IMR-90 (cell line): ENCODE data around the gene NFRKB.
"Not testable (repeated sequence)": the region's sequence is repeated elsewhere in the genome, so short reads cannot be mapped to it uniquely, and the experiment has no call there.

Experiments
- CHD1 ChIP-seq: IDR thresholded peaks from 2 replicates; pipeline ENCODE4 v1.6.1; 2012; ENCODE audit warnings: low read depth, low read length, improper control_type of control experiment
- FOS ChIP-seq: fragments of 150-350 bp; IDR thresholded peaks from 2 replicates; pipeline ENCODE4 v1.6.1; 2016; ENCODE audit warnings: low read depth, low read length
- MAFK ChIP-seq: IDR thresholded peaks from 2 replicates; pipeline ENCODE4 v1.6.1; 2012; ENCODE audit warnings: low read depth, low read length, improper control_type of control experiment
- NFE2L2 ChIP-seq: fragments of 150-350 bp; IDR thresholded peaks from 2 replicates; pipeline ENCODE4 v1.6.1; 2016; ENCODE audit warnings: low read depth, mild to moderate bottlenecking, low read length
- POLR2A ChIP-seq: IDR thresholded peaks from 2 replicates; pipeline ENCODE4 v1.6.1; 2012; ENCODE audit warnings: mild to moderate bottlenecking, low read depth, low read length
- RCOR1 ChIP-seq: IDR thresholded peaks from 2 replicates; pipeline ENCODE4 v1.6.1; 2012; ENCODE audit warnings: mild to moderate bottlenecking, low read length, improper control_type of control experiment; ENCODE audit not compliant: insufficient replicate concordance
- TF ChIP-seq, protein P1 (sequence below): fragments of 150-350 bp; IDR thresholded peaks from 2 replicates; pipeline ENCODE4 v1.6.1; 2017; ENCODE audit warnings: mild to moderate bottlenecking, antibody characterized with exemption, low read length, low read depth
- TF ChIP-seq, protein P2 (sequence below): conservative IDR thresholded peaks from 2 replicates; pipeline ENCODE4 v1.5.1; 2012; ENCODE audit warnings: mild to moderate bottlenecking, low read depth, low read length, improper control_type of control experiment

DNA sequence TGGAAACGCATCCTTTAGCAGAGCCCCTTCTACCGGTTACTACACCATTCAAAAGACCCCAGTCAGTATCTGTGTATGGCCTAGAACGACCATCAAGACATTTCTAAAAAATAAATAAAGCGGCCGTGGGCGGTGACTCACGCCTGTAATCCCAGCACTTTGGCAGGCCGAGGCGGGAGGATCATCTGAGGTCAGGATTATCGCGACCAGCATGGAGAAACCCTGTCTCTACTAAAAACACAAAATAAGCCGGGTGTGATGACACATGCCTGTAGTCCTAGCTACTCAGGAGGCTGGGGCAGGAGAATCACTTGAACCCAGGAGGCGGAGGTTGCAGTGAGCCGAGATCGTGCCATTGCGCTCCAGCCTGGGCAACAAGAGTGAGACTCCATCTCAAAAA lies 26.8 kb downstream of the NFRKB start:
- TF ChIP-seq NFE2L2, CHD1, POLR2A, RCOR1, FOS, MAFK: not testable (repeated sequence)
- TF ChIP-seq, protein P1, sequence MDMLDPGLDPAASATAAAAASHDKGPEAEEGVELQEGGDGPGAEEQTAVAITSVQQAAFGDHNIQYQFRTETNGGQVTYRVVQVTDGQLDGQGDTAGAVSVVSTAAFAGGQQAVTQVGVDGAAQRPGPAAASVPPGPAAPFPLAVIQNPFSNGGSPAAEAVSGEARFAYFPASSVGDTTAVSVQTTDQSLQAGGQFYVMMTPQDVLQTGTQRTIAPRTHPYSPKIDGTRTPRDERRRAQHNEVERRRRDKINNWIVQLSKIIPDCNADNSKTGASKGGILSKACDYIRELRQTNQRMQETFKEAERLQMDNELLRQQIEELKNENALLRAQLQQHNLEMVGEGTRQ: not testable (repeated sequence)
- TF ChIP-seq, protein P2, sequence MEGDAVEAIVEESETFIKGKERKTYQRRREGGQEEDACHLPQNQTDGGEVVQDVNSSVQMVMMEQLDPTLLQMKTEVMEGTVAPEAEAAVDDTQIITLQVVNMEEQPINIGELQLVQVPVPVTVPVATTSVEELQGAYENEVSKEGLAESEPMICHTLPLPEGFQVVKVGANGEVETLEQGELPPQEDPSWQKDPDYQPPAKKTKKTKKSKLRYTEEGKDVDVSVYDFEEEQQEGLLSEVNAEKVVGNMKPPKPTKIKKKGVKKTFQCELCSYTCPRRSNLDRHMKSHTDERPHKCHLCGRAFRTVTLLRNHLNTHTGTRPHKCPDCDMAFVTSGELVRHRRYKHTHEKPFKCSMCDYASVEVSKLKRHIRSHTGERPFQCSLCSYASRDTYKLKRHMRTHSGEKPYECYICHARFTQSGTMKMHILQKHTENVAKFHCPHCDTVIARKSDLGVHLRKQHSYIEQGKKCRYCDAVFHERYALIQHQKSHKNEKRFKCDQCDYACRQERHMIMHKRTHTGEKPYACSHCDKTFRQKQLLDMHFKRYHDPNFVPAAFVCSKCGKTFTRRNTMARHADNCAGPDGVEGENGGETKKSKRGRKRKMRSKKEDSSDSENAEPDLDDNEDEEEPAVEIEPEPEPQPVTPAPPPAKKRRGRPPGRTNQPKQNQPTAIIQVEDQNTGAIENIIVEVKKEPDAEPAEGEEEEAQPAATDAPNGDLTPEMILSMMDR: not testable (repeated sequence)
